Measurements from ENCODE around the gene DTNBP1.
A peak's percentile ranks its signal among the peaks of the same experiment; 100 is the strongest.
"Not testable (repeated sequence)": the region's sequence is repeated elsewhere in the genome, so short reads cannot be mapped to it uniquely, and the experiment has no call there.

DTNBP1 gene

GRCh38 chr6:15672291-15672690, 9.5 kb upstream of the DTNBP1 start:
- TF ChIP-seq, protein P1, sequence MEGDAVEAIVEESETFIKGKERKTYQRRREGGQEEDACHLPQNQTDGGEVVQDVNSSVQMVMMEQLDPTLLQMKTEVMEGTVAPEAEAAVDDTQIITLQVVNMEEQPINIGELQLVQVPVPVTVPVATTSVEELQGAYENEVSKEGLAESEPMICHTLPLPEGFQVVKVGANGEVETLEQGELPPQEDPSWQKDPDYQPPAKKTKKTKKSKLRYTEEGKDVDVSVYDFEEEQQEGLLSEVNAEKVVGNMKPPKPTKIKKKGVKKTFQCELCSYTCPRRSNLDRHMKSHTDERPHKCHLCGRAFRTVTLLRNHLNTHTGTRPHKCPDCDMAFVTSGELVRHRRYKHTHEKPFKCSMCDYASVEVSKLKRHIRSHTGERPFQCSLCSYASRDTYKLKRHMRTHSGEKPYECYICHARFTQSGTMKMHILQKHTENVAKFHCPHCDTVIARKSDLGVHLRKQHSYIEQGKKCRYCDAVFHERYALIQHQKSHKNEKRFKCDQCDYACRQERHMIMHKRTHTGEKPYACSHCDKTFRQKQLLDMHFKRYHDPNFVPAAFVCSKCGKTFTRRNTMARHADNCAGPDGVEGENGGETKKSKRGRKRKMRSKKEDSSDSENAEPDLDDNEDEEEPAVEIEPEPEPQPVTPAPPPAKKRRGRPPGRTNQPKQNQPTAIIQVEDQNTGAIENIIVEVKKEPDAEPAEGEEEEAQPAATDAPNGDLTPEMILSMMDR (conservative IDR thresholded peaks at IDR 0.05; ENCODE audit: low read depth, low read length): no peak
- no peak for DNase-seq (ENCODE audit: low read depth)
- H3K4me3 ChIP-seq (ENCODE audit: low read length): no peak overlapping the region

DNA sequence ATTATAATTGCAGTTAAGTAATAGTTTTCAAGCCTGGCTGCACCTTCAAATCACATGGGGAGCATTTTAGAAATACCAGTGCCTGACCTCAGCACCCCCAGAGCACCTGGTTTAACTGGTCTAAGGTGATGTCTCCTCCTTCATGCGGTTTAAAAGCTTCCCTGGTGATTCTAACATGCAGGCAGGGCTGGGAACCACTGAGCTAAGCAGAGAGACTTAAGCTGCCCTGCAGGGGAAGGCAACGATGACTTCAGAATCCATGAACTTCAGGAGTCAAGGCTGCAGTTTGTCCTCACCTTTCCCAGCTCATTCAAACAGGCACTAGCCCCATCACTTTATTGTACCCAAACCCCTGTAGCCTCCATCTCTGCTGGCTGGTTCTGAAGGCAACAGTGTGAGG, 6.1 kb upstream of the DTNBP1 start:
- H3K4me3 ChIP-seq (ENCODE audit: low read length): no peak overlapping the region
- TF ChIP-seq, protein P1 (conservative IDR thresholded peaks at IDR 0.05; ENCODE audit: low read depth, low read length): no peak
- DNase-seq (ENCODE audit: low read depth): no peak

- not testable (repeated sequence) for DNase-seq (ENCODE audit: low read depth)
Observed at GRCh38 chr6:15666896-15667295, 4.1 kb upstream of the DTNBP1 start.

GRCh38 chr6:15665237-15665636, 2.4 kb upstream of the DTNBP1 start:
- H3K4me3 ChIP-seq (ENCODE audit: low read length): no peak overlapping the region
- TF ChIP-seq, protein P1 (conservative IDR thresholded peaks at IDR 0.05; ENCODE audit: low read depth, low read length): no peak
- no peak for DNase-seq (ENCODE audit: low read depth)

More at GRCh38 chr6:15666896-15667295, 4.1 kb upstream of the DTNBP1 start:
- not testable (repeated sequence) for H3K4me3 ChIP-seq (ENCODE audit: low read length)

DNA sequence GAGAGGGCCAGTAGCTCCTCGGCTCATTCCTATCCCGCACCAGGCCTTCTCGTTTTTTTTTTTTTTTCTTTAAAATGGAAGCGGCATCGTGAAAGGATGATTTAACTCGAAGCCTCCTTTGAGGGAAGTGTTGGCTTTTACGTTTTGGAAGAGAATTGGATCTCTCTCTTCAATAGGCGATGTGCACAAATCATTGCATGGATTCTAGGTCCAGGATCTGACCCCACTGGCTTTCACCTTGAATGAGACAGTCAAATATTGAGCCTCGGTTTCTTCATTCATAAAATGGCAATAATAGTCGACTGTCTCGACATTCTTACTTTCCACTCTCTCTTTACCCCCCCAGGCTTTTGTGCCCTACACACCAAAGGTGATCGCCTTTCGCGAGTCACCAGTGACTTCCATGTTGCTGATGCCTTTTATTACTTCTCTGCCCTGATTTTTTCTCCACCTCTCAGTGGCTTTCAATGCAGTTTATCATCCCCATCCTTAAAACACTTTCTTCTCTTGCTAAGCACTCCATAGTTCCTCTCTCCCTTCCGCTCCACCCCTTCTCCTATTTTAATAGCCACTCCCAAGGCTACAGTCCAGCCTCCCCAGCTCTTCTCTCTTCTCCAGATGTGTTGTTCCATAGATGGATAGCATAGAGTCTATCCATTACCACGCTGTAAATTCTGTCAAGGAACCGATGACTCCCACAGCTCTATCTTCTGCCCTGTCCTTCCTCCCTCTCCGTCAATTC, 473 bp upstream of the DTNBP1 start:
- TF ChIP-seq, protein P1 (conservative IDR thresholded peaks at IDR 0.05; ENCODE audit: low read depth, low read length): no peak
- H3K4me3 ChIP-seq (ENCODE audit: low read length): peak overlapping the region; percentile 26

DNA sequence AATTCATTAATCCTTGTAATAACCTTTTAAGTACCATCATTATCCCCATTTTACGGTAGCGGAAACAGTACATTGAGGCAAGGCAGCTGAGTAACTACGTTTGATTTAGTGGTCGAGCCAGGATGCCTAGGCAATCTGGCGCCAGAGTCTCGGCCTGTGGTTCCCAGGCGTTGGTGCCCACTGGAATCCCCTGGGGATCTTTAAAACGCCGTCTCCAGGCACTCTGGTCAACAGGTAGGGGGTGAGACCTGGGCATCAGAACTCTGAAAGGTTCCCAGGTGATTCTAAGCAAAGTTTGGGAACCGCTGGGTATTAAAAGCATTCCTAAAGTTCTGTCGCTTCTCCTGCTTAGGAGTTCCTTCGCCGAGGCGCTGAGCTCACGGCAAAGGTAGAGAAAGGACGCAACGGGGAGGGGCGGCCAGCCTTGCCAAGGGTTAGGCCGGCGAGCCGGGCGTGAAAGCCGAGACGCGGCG, 939 bp downstream of the DTNBP1 start:
- H3K4me3 ChIP-seq (ENCODE audit: low read length): peak overlapping the region; percentile 66
- peak; percentile 8 for DNase-seq (ENCODE audit: low read depth)
- TF ChIP-seq, protein P1 (conservative IDR thresholded peaks at IDR 0.05; ENCODE audit: low read depth, low read length): no peak

More for the DNA sequence above, 473 bp upstream of the DTNBP1 start:
- no peak for DNase-seq (ENCODE audit: low read depth)

GRCh38 chr6:15659181-15659580, 3.6 kb downstream of the DTNBP1 start:
- H3K4me3 ChIP-seq (ENCODE audit: low read length): no peak overlapping the region
- DNase-seq (ENCODE audit: low read depth): no peak
- TF ChIP-seq, protein P1 (conservative IDR thresholded peaks at IDR 0.05; ENCODE audit: low read depth, low read length): no peak

Data from retinal pigment epithelial cell (primary cell).